Measurements from ENCODE around the gene PLOD1.

The PLOD1 gene

GRCh38 chr1:11942280-11942679, 7.8 kb downstream of the PLOD1 start:
- Histone ChIP-seq H3K36me3 (ENCODE audit: control insufficient read depth, insufficient read depth, low read length) (peaks cover 8% of the 10 kb centered on the region), H3K27ac (ENCODE audit: low read depth, low read length) (no peak overlapping the region), H3K9ac (ENCODE audit: low read length) (no peak overlapping the region)

DNA sequence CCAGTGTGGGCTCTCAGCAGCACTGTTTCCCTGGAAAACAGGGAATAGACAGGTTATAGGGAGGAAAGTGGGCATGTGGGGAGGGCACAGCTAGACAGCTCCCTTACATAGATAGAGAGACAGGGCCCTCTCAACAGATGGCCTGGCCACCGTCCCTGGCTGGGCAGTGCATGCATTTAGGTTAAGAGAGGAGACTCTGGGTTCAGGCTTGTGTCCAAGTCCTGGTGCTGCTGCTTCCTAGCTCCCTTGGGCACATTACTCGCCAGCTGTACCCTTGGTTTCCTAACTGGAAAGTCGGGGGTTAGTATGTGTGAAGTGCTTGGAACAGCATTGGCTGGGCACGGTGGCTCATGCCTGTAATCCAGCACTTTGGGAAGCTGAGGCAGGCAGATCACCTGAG, 9.1 kb downstream of the PLOD1 start:
- H3K4me1 ChIP-seq (ENCODE audit: control insufficient read depth, insufficient read depth, low read length), result peaks cover 16% of the 10 kb centered on the region
- H3K36me3 ChIP-seq (ENCODE audit: control insufficient read depth, insufficient read depth, low read length), result peaks cover 18% of the 10 kb centered on the region
- peaks cover under 1% of the 10 kb centered on the region for H3K9me3 ChIP-seq (ENCODE audit: control insufficient read depth, insufficient read depth, low read depth, low read length)
- H3K4me3 ChIP-seq (ENCODE audit: low read depth, low read length), result no peak overlapping the region
- H3K9ac ChIP-seq (ENCODE audit: low read length), result no peak overlapping the region
- H3K27ac ChIP-seq (ENCODE audit: low read depth, low read length), result no peak overlapping the region
- no peaks in the 10 kb centered on the region for H3K27me3 ChIP-seq (ENCODE audit: control insufficient read depth, insufficient read depth, low read length)

More at GRCh38 chr1:11942280-11942679, 7.8 kb downstream of the PLOD1 start:
- Histone ChIP-seq H3K9me3 (ENCODE audit: control insufficient read depth, insufficient read depth, low read depth, low read length) (no peaks in the 10 kb centered on the region), H3K4me3 (ENCODE audit: low read depth, low read length) (no peak overlapping the region), H3K4me1 (ENCODE audit: control insufficient read depth, insufficient read depth, low read length) (peaks cover 19% of the 10 kb centered on the region), H3K27me3 (ENCODE audit: control insufficient read depth, insufficient read depth, low read length) (no peaks in the 10 kb centered on the region)

GRCh38 chr1:11944358-11944931, 9.9 kb downstream of the PLOD1 start:
- Histone ChIP-seq H3K9ac (ENCODE audit: low read length) (no peak overlapping the region), H3K36me3 (ENCODE audit: control insufficient read depth, insufficient read depth, low read length) (peaks cover 23% of the 10 kb centered on the region), H3K4me3 (ENCODE audit: low read depth, low read length) (no peak overlapping the region), H3K9me3 (ENCODE audit: control insufficient read depth, insufficient read depth, low read depth, low read length) (peaks cover 5% of the 10 kb centered on the region), H3K27ac (ENCODE audit: low read depth, low read length) (no peak overlapping the region), H3K4me1 (ENCODE audit: control insufficient read depth, insufficient read depth, low read length) (peaks cover 11% of the 10 kb centered on the region), H3K27me3 (ENCODE audit: control insufficient read depth, insufficient read depth, low read length) (no peaks in the 10 kb centered on the region)

DNA sequence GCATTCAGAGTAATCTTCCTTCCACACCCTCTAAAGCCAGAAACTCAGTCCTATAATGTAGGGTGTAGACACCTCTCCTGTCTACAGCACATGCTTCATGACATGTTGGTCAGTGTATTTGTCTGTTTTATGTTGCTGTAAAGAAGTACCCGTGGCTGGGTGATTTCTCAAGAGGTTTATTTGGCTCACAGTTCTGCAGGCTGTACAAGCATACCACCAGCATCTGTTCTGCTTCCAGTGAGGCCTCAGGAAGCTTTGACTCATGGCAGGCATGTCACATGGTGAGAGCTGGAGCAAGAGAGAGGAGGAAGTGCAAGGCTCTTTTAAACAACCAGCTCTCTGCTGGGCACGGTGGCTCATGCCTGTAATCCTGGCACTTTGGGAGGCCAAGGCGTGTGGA, 12.1 kb downstream of the PLOD1 start:
- Histone ChIP-seq H3K36me3 (ENCODE audit: control insufficient read depth, insufficient read depth, low read length) (peaks cover 39% of the 10 kb centered on the region), H3K9me3 (ENCODE audit: control insufficient read depth, insufficient read depth, low read depth, low read length) (peaks cover 5% of the 10 kb centered on the region), H3K27me3 (ENCODE audit: control insufficient read depth, insufficient read depth, low read length) (no peaks in the 10 kb centered on the region), H3K4me3 (ENCODE audit: low read depth, low read length) (no peak overlapping the region), H3K4me1 (ENCODE audit: control insufficient read depth, insufficient read depth, low read length) (peaks cover 11% of the 10 kb centered on the region), H3K9ac (ENCODE audit: low read length) (no peak overlapping the region), H3K27ac (ENCODE audit: low read depth, low read length) (no peak overlapping the region)

GRCh38 chr1:11948822-11949458, 14.4 kb downstream of the PLOD1 start:
- H3K27ac ChIP-seq (ENCODE audit: low read depth, low read length), result no peak overlapping the region
- peaks cover 6% of the 10 kb centered on the region for H3K4me1 ChIP-seq (ENCODE audit: control insufficient read depth, insufficient read depth, low read length)
- H3K4me3 ChIP-seq (ENCODE audit: low read depth, low read length), result no peak overlapping the region
- peaks cover 5% of the 10 kb centered on the region for H3K9me3 ChIP-seq (ENCODE audit: control insufficient read depth, insufficient read depth, low read depth, low read length)
- no peak overlapping the region for H3K9ac ChIP-seq (ENCODE audit: low read length)
- H3K27me3 ChIP-seq (ENCODE audit: control insufficient read depth, insufficient read depth, low read length), result no peaks in the 10 kb centered on the region
- H3K36me3 ChIP-seq (ENCODE audit: control insufficient read depth, insufficient read depth, low read length), result peaks cover 47% of the 10 kb centered on the region

DNA sequence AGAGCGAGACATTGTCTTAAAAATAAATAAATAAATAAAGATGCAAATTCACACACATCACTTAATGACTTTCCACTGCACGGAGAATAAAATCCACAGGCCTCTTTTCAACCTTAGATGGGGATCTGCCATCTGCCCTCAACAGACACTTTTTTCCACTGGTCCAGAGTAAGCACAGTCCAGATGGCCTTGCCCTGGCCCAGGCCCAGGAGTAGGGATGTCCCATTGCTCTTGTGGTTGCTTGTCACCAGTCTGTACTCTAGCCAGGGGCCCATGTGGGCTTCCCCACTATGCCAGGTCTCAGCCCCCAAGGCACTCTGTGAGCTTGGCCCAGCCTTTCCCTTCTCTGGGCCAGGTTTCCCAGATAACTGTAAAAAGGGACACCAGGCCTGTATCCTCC, 17.4 kb downstream of the PLOD1 start:
- Histone ChIP-seq H3K4me3 (ENCODE audit: low read depth, low read length) (no peak overlapping the region), H3K9ac (ENCODE audit: low read length) (no peak overlapping the region), H3K27me3 (ENCODE audit: control insufficient read depth, insufficient read depth, low read length) (no peaks in the 10 kb centered on the region), H3K4me1 (ENCODE audit: control insufficient read depth, insufficient read depth, low read length) (no peaks in the 10 kb centered on the region; the same call in 1 of the 2 replicates), H3K36me3 (ENCODE audit: control insufficient read depth, insufficient read depth, low read length) (peaks cover 67% of the 10 kb centered on the region), H3K27ac (ENCODE audit: low read depth, low read length) (no peak overlapping the region), H3K9me3 (ENCODE audit: control insufficient read depth, insufficient read depth, low read depth, low read length) (peaks cover 5% of the 10 kb centered on the region)

GRCh38 chr1:11952455-11953109, 18.1 kb downstream of the PLOD1 start:
- Histone ChIP-seq H3K27ac (ENCODE audit: low read depth, low read length) (no peak overlapping the region), H3K4me3 (ENCODE audit: low read depth, low read length) (no peak overlapping the region), H3K9me3 (ENCODE audit: control insufficient read depth, insufficient read depth, low read depth, low read length) (peaks cover 5% of the 10 kb centered on the region), H3K36me3 (ENCODE audit: control insufficient read depth, insufficient read depth, low read length) (peaks cover 73% of the 10 kb centered on the region), H3K27me3 (ENCODE audit: control insufficient read depth, insufficient read depth, low read length) (no peaks in the 10 kb centered on the region), H3K4me1 (ENCODE audit: control insufficient read depth, insufficient read depth, low read length) (no peaks in the 10 kb centered on the region; the same call in 1 of the 2 replicates), H3K9ac (ENCODE audit: low read length) (no peak overlapping the region)

DNA sequence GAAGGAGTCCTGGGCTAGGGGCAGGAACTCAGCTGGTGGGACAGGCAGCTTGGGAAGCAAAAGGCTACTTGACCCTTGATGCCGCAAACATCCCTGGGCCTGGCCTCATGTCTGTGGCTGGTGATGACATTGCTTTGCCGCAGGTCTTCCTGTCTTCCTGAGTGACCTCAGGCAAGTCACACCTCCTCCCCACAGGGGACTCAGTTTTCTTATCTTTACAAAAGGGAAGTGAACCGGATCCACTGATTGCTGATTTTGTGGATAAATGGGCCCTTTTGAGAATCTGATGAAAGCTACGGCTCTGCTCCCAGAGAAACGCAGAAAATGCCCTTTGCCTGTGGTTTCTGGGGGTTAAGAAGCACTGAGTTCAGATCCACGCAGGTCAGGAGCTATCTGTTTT, 20.7 kb downstream of the PLOD1 start:
- Histone ChIP-seq H3K9me3 (ENCODE audit: control insufficient read depth, insufficient read depth, low read depth, low read length) (no peaks in the 10 kb centered on the region), H3K4me3 (ENCODE audit: low read depth, low read length) (no peak overlapping the region), H3K4me1 (ENCODE audit: control insufficient read depth, insufficient read depth, low read length) (no peaks in the 10 kb centered on the region; the same call in 1 of the 2 replicates), H3K9ac (ENCODE audit: low read length) (no peak overlapping the region), H3K36me3 (ENCODE audit: control insufficient read depth, insufficient read depth, low read length) (peaks cover 68% of the 10 kb centered on the region), H3K27ac (ENCODE audit: low read depth, low read length) (no peak overlapping the region), H3K27me3 (ENCODE audit: control insufficient read depth, insufficient read depth, low read length) (no peaks in the 10 kb centered on the region)

GRCh38 chr1:11957398-11957797, 22.9 kb downstream of the PLOD1 start:
- Histone ChIP-seq H3K4me1 (ENCODE audit: control insufficient read depth, insufficient read depth, low read length) (no peaks in the 10 kb centered on the region; the same call in 1 of the 2 replicates), H3K27me3 (ENCODE audit: control insufficient read depth, insufficient read depth, low read length) (no peaks in the 10 kb centered on the region), H3K9me3 (ENCODE audit: control insufficient read depth, insufficient read depth, low read depth, low read length) (no peaks in the 10 kb centered on the region), H3K4me3 (ENCODE audit: low read depth, low read length) (no peak overlapping the region), H3K36me3 (ENCODE audit: control insufficient read depth, insufficient read depth, low read length) (peaks cover 66% of the 10 kb centered on the region), H3K27ac (ENCODE audit: low read depth, low read length) (no peak overlapping the region), H3K9ac (ENCODE audit: low read length) (no peak overlapping the region)

- H3K9ac ChIP-seq (ENCODE audit: low read length), result no peak overlapping the region
- H3K36me3 ChIP-seq (ENCODE audit: control insufficient read depth, insufficient read depth, low read length), result peaks cover 61% of the 10 kb centered on the region
- no peaks in the 10 kb centered on the region; the same call in 1 of the 2 replicates for H3K4me1 ChIP-seq (ENCODE audit: control insufficient read depth, insufficient read depth, low read length)
- H3K27me3 ChIP-seq (ENCODE audit: control insufficient read depth, insufficient read depth, low read length), result no peaks in the 10 kb centered on the region
- no peaks in the 10 kb centered on the region for H3K9me3 ChIP-seq (ENCODE audit: control insufficient read depth, insufficient read depth, low read depth, low read length)
- no peak overlapping the region for H3K4me3 ChIP-seq (ENCODE audit: low read depth, low read length)
- no peak overlapping the region for H3K27ac ChIP-seq (ENCODE audit: low read depth, low read length)
Measured at GRCh38 chr1:11957897-11958296, 23.4 kb downstream of the PLOD1 start.

GRCh38 chr1:11960276-11960675, 25.8 kb downstream of the PLOD1 start:
- Histone ChIP-seq H3K27ac (ENCODE audit: low read depth, low read length) (no peak overlapping the region), H3K9ac (ENCODE audit: low read length) (no peak overlapping the region), H3K36me3 (ENCODE audit: control insufficient read depth, insufficient read depth, low read length) (peaks cover 71% of the 10 kb centered on the region)

More at GRCh38 chr1:11960276-11960675, 25.8 kb downstream of the PLOD1 start:
- Histone ChIP-seq H3K9me3 (ENCODE audit: control insufficient read depth, insufficient read depth, low read depth, low read length) (no peaks in the 10 kb centered on the region), H3K4me3 (ENCODE audit: low read depth, low read length) (no peak overlapping the region), H3K4me1 (ENCODE audit: control insufficient read depth, insufficient read depth, low read length) (no peaks in the 10 kb centered on the region), H3K27me3 (ENCODE audit: control insufficient read depth, insufficient read depth, low read length) (no peaks in the 10 kb centered on the region)
